Measurements from ENCODE around the gene LAIR1.
A peak's percentile ranks its signal among the peaks of the same experiment; 100 is the strongest.
"Not testable (repeated sequence)": the region's sequence is repeated elsewhere in the genome, so short reads cannot be mapped to it uniquely, and the experiment has no call there.

The LAIR1 gene

GRCh38 chr19:54364775-54365257, at the start of gene LAIR1:
TSS of gene LAIR1 (minus strand) at chr19:54364931. CDS start at chr19:54364804, 127 bp downstream.
- no peak for DNase-seq (ENCODE audit: low spot score)

GRCh38 chr19:54414156-54414555, 49.4 kb upstream of the LAIR1 start:
- no peak for DNase-seq (ENCODE audit: low spot score)

GRCh38 chr19:54412877-54413276, 48.1 kb upstream of the LAIR1 start:
- DNase-seq (ENCODE audit: low spot score): no peak

GRCh38 chr19:54411033-54411432, 46.3 kb upstream of the LAIR1 start:
- no peak for DNase-seq (ENCODE audit: low spot score)

GRCh38 chr19:54408456-54409026, 43.8 kb upstream of the LAIR1 start:
- no peak for DNase-seq (ENCODE audit: low spot score)

- no peak for DNase-seq (ENCODE audit: low spot score)
These were observed 43.0 kb upstream of the LAIR1 start for GRCh38 chr19:54407780-54408179.

GRCh38 chr19:54405628-54406027, 40.9 kb upstream of the LAIR1 start:
- DNase-seq (ENCODE audit: low spot score): no peak

- DNase-seq (ENCODE audit: low spot score): no peak
These were observed 38.3 kb upstream of the LAIR1 start for GRCh38 chr19:54403054-54403453.

GRCh38 chr19:54400913-54401312, 36.2 kb upstream of the LAIR1 start:
- no peak for DNase-seq (ENCODE audit: low spot score)

GRCh38 chr19:54399189-54399588, 34.5 kb upstream of the LAIR1 start:
- no peak for DNase-seq (ENCODE audit: low spot score)

GRCh38 chr19:54395685-54396084, 31.0 kb upstream of the LAIR1 start:
- no peak for DNase-seq (ENCODE audit: low spot score)

GRCh38 chr19:54393381-54393780, 28.6 kb upstream of the LAIR1 start:
- DNase-seq (ENCODE audit: low spot score): no peak

- DNase-seq (ENCODE audit: low spot score): no peak
These were observed 27.4 kb upstream of the LAIR1 start for GRCh38 chr19:54392105-54392504.

- no peak for DNase-seq (ENCODE audit: low spot score)
These were observed 26.9 kb upstream of the LAIR1 start for GRCh38 chr19:54391589-54392061.

GRCh38 chr19:54390942-54391577, 26.3 kb upstream of the LAIR1 start:
- DNase-seq (ENCODE audit: low spot score): peak; percentile 75

- no peak for DNase-seq (ENCODE audit: low spot score)
These were observed 24.8 kb upstream of the LAIR1 start for GRCh38 chr19:54389553-54389952.

- no peak for DNase-seq (ENCODE audit: low spot score)
These were observed 24.0 kb upstream of the LAIR1 start for GRCh38 chr19:54388802-54389139.

GRCh38 chr19:54387991-54388801, 23.5 kb upstream of the LAIR1 start:
- DNase-seq (ENCODE audit: low spot score): no peak

GRCh38 chr19:54383330-54383729, 18.6 kb upstream of the LAIR1 start:
- DNase-seq (ENCODE audit: low spot score): no peak

- not testable (repeated sequence) for DNase-seq (ENCODE audit: low spot score)
These were observed 17.3 kb upstream of the LAIR1 start for GRCh38 chr19:54382041-54382440.

GRCh38 chr19:54380897-54381296, 16.2 kb upstream of the LAIR1 start:
- DNase-seq (ENCODE audit: low spot score): no peak

- no peak for DNase-seq (ENCODE audit: low spot score)
These were observed 14.5 kb upstream of the LAIR1 start for GRCh38 chr19:54379187-54379678.
